Glomerular visceral epithelial cell (primary cell): ENCODE measurements around the gene CRYBB2.
A peak's percentile ranks its signal among the peaks of the same experiment; 100 is the strongest.
"Not testable (repeated sequence)": the region's sequence is repeated elsewhere in the genome, so short reads cannot be mapped to it uniquely, and the experiment has no call there.

Experiments used
- DNase-seq: peaks from one replicate; pipeline ENCODE4 v3.0.0-alpha.2; 2016; ENCODE audit errors: extremely low spot score

CRYBB2 gene

GRCh38 chr22:25199731-25200520, 19.5 kb upstream of the CRYBB2 start, which contains the start of gene CRYBB3:
CRYBB3 (plus strand) TSS chr22:25199858; CDS start chr22:25201397, 1,539 bp downstream.
- no peak for DNase-seq

GRCh38 chr22:25200967-25201366, 18.5 kb upstream of the CRYBB2 start:
- no peak for DNase-seq

GRCh38 chr22:25201557-25202273, 17.7 kb upstream of the CRYBB2 start:
- DNase-seq, result no peak

GRCh38 chr22:25202290-25202921, 17.0 kb upstream of the CRYBB2 start:
- DNase-seq, result peak; percentile 54

GRCh38 chr22:25203082-25203481, 16.4 kb upstream of the CRYBB2 start:
- DNase-seq, result no peak

GRCh38 chr22:25204547-25204946, 14.9 kb upstream of the CRYBB2 start:
- DNase-seq, result not testable (repeated sequence)

- no peak for DNase-seq
Observed at GRCh38 chr22:25205847-25206246, 13.6 kb upstream of the CRYBB2 start.

GRCh38 chr22:25206998-25207397, 12.4 kb upstream of the CRYBB2 start:
- no peak for DNase-seq

GRCh38 chr22:25207553-25208157, 11.8 kb upstream of the CRYBB2 start:
- DNase-seq, result no peak

GRCh38 chr22:25208328-25208727, 11.1 kb upstream of the CRYBB2 start:
- no peak for DNase-seq

- no peak for DNase-seq
Observed at GRCh38 chr22:25208743-25209505, 10.5 kb upstream of the CRYBB2 start.

GRCh38 chr22:25210793-25211192, 8.6 kb upstream of the CRYBB2 start:
- DNase-seq, result no peak

GRCh38 chr22:25212337-25212736, 7.1 kb upstream of the CRYBB2 start:
- no peak for DNase-seq

GRCh38 chr22:25213221-25213620, 6.2 kb upstream of the CRYBB2 start:
- no peak for DNase-seq

- DNase-seq, result no peak
Observed at GRCh38 chr22:25216230-25216629, 3.2 kb upstream of the CRYBB2 start.

GRCh38 chr22:25219948-25220442, 556 bp downstream of the CRYBB2 start:
- DNase-seq, result no peak

GRCh38 chr22:25221790-25222189, 2.4 kb downstream of the CRYBB2 start:
- no peak for DNase-seq

GRCh38 chr22:25223269-25223850, 3.9 kb downstream of the CRYBB2 start:
- no peak for DNase-seq

- no peak for DNase-seq
Observed at GRCh38 chr22:25228822-25229221, 9.4 kb downstream of the CRYBB2 start.

GRCh38 chr22:25230760-25231159, 11.3 kb downstream of the CRYBB2 start:
- not testable (repeated sequence) for DNase-seq

GRCh38 chr22:25232301-25232700, 12.9 kb downstream of the CRYBB2 start:
- no peak for DNase-seq
